NB4 (cell line): ENCODE measurements around the gene ARSB.

Experiments
- CTCF ChIP-seq: IDR thresholded peaks from one replicate; pipeline ENCODE4 v1.5.1; 2012; ENCODE audit warnings: low read depth, low read length
- MAX ChIP-seq: IDR thresholded peaks from 2 replicates; pipeline ENCODE4 v1.6.1; 2011; ENCODE audit warnings: low read depth, low read length
- MYC ChIP-seq: IDR thresholded peaks from 2 replicates; pipeline ENCODE4 v1.6.1; 2011; ENCODE audit warnings: low read depth, low read length
- POLR2A ChIP-seq: IDR thresholded peaks from 2 replicates; pipeline ENCODE4 v1.6.1; 2011; ENCODE audit warnings: mild to moderate bottlenecking; ENCODE audit not compliant: insufficient read length; ENCODE audit errors: extremely low read depth

GRCh38 chr5:78915170-78915569, 69.9 kb downstream of the ARSB start:
- no peak for TF ChIP-seq CTCF
- TF ChIP-seq POLR2A = no peak
- no peak for TF ChIP-seq MAX
- no peak for TF ChIP-seq MYC
